ENCODE measurements around the gene CCDC187. TPM values are rescaled to one million over a fixed set of nuclear protein-coding genes. Genes with fewer than 3 reads are reported as not detected.

The CCDC187 gene
- total RNA-seq, 6 experiments from 2014 or later: 0.09 to 0.80 (median 0.62) TPM; not detected in 3

GRCh38 chr9:136222166-136222905 lies 81.6 kb downstream of the CCDC187 start:
- H3K4me1 ChIP-seq: no peaks in the 10 kb centered on the region
- TF ChIP-seq CTCF (IDR thresholded peaks at IDR 0.05): no peak
- TF ChIP-seq POLR2A (IDR thresholded peaks at IDR 0.05): no peak
- intact Hi-C loops (cut with DNase I): no loop called here
- 97% methylated on average over 5 of the region's 38 CpGs for WGBS (ENCODE audit: insufficient coverage, low coverage, low lambda C conversion rate, missing lambda C conversion rate)
- no peaks in the 10 kb centered on the region for H3K9me3 ChIP-seq
- H3K27me3 ChIP-seq: no peaks in the 10 kb centered on the region
- ATAC-seq: no peak
- H3K36me3 ChIP-seq: peaks cover 0 to 10% (median 4%) of the 10 kb centered on the region in 4 donors
- DNase-seq: no peak
- H3K4me3 ChIP-seq: no peak overlapping the region
- no peak overlapping the region for H3K27ac ChIP-seq

- no peak for DNase-seq
- Histone ChIP-seq H3K27ac (no peak overlapping the region), H3K4me1 (no peaks in the 10 kb centered on the region), H3K4me3 (no peak overlapping the region), H3K36me3 (peaks cover 0 to 10% (median 4%) of the 10 kb centered on the region in 4 donors), H3K9me3 (no peaks in the 10 kb centered on the region), H3K27me3 (no peaks in the 10 kb centered on the region)
- WGBS (ENCODE audit: insufficient coverage, low coverage, low lambda C conversion rate, missing lambda C conversion rate): 73% methylated on average over 3 of the region's 15 CpGs
- TF ChIP-seq POLR2A (IDR thresholded peaks at IDR 0.05) (no peak), CTCF (IDR thresholded peaks at IDR 0.05) (no peak)
- ATAC-seq: peak in 1 of 4 donors; percentile 26
- intact Hi-C loops (cut with DNase I): no loop called here
Observed at GRCh38 chr9:136220017-136220729, 83.7 kb downstream of the CCDC187 start.

DNA sequence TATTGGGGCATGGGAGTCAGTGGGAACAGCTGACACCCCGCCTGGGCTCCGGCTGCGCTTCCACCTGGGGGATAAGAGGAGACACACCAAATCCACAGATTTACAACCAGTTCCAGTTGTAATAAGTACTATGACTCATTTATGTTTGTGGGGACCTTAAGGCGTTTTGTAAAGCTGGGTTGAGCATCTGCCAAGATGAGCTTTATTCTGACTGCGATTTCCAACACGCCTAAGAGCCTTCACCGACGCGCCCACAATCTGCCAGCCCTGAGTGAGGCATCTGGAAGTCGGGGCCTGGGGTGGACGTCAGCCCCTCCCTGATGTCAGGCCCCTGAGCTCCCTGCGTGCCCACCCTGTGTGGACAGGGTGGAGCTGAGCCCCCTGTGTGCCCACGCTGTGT lies 84.6 kb downstream of the CCDC187 start:
- no peak for TF ChIP-seq CTCF (IDR thresholded peaks at IDR 0.05)
- TF ChIP-seq POLR2A (IDR thresholded peaks at IDR 0.05): no peak
- no peaks in the 10 kb centered on the region for H3K27me3 ChIP-seq
- WGBS (ENCODE audit: insufficient coverage, low coverage, low lambda C conversion rate, missing lambda C conversion rate): no CpG with 5 or more reads among the region's 13 CpGs
- intact Hi-C loops (cut with DNase I): no loop called here
- no peaks in the 10 kb centered on the region for H3K4me1 ChIP-seq
- DNase-seq (no peak), ATAC-seq (no peak)
- H3K4me3 ChIP-seq: no peak overlapping the region
- no peaks in the 10 kb centered on the region for H3K9me3 ChIP-seq
- H3K36me3 ChIP-seq: peaks cover 0 to 19% (median 6%) of the 10 kb centered on the region in 4 donors
- H3K27ac ChIP-seq: no peak overlapping the region

DNA sequence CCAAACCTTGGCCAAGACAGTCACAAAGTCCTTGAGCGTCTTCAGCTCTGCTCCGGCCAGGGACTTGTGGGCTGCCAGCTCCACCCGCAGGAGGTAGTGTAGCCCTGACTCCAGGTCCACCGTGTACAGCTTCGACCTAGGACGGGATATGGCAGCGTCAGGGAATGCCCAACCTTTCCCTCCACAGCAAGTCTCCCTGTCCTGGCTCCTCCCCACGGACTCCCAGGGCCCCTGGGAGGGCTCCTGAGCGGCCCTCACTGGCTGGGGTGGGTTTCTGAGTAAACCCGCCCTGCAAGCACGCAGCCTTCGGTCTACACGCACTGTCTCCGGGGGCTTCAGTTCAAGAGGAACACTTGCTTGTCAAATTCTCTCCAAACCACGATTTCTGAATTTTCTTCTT lies 85.2 kb downstream of the CCDC187 start:
- no peak overlapping the region for H3K4me3 ChIP-seq
- TF ChIP-seq CTCF (IDR thresholded peaks at IDR 0.05) (no peak), POLR2A (IDR thresholded peaks at IDR 0.05) (no peak)
- H3K27ac ChIP-seq: no peak overlapping the region
- DNase-seq (no peak), ATAC-seq (no peak)
- 90% methylated on average over 4 of the region's 15 CpGs for WGBS (ENCODE audit: insufficient coverage, low coverage, low lambda C conversion rate, missing lambda C conversion rate)
- no peaks in the 10 kb centered on the region for H3K27me3 ChIP-seq
- no peaks in the 10 kb centered on the region for H3K4me1 ChIP-seq
- no peaks in the 10 kb centered on the region for H3K9me3 ChIP-seq
- H3K36me3 ChIP-seq: peaks cover 0 to 19% (median 4%) of the 10 kb centered on the region in 4 donors
- intact Hi-C loops (cut with DNase I): no loop called here

All from right lobe of liver (tissue), 6 donors.